ENCODE results near the gene MICALL2.

Gene MICALL2

DNA sequence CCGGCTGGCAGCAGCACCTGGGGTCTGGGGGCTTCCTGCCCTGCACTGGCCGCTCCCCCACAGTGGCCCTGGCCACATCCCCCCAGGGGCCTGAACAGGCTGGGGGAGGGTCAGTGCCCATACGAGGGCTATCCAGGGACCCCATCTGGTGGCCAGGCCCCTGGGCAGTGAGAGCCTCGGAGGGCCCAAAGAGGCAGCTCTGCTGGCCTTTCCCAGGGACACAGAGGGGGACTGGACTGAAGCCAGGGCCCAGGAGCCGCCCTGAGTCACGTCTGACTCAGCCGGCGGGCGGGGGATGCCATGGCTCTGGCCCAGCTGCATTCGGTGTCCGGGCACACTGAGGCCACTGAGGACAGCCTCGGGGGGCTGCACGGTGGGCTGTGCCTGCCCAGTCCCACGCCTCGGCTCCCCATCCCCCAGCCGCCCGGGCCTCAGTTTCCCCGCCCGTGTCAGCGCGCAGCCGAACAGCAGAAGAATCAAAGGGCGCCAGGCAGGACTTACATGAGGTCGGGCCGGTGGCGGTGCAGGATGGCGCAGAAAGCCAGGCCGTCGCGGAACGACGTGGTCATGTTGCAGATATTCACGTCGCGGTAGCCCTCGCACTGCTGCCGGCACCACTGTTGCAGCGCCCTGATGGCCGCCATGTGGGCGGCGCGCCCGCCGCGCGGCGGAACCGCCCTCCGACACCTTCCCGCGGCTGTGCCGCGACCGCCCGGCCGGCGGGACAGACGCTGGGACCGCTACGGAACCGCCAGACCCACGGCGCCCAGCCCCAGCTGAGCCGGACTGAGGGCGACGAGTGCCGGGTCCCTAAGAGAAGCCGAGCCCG, at the start of gene MICALL2:
Gene MICALL2, minus strand, starts transcription at position 788 of the 829 bp plus-strand sequence. Its CDS starts 144 bp downstream, at position 644.
- H3K4me3 ChIP-seq (ENCODE audit: low read depth in 1 of 2, low read length in 2 of 2): peak within 1 kb of the TSS; percentile 66 to 84
- no peaks in the 10 kb centered on the region for H3K27me3 ChIP-seq (ENCODE audit: control insufficient read depth in 1 of 2, insufficient read depth in 2 of 2, low read length in 2 of 2)
- peak within 1 kb of the TSS; percentile 64 for H3K27ac ChIP-seq (ENCODE audit: low read depth, low read length)
- H3K9ac ChIP-seq (ENCODE audit: low read length): peak within 1 kb of the TSS; percentile 65
- peaks cover 43% of the 10 kb centered on the region for H3K4me1 ChIP-seq (ENCODE audit: insufficient read depth, low read length)
- no peaks in the 10 kb centered on the region for H3K9me3 ChIP-seq (ENCODE audit: low read length)
- H3K36me3 ChIP-seq (ENCODE audit: insufficient read depth, low read length): no peaks in the 10 kb centered on the region

- Histone ChIP-seq H3K4me3 (ENCODE audit: low read depth in 1 of 2, low read length in 2 of 2) (no peak overlapping the region), H3K9ac (ENCODE audit: low read length) (no peak overlapping the region), H3K27ac (ENCODE audit: low read depth, low read length) (no peak overlapping the region), H3K27me3 (ENCODE audit: control insufficient read depth in 1 of 2, insufficient read depth in 2 of 2, low read length in 2 of 2) (peaks cover 0 to 8% of the 10 kb centered on the region in 2 donors), H3K9me3 (ENCODE audit: low read length) (no peaks in the 10 kb centered on the region), H3K36me3 (ENCODE audit: insufficient read depth, low read length) (no peaks in the 10 kb centered on the region), H3K4me1 (ENCODE audit: insufficient read depth, low read length) (peaks cover 2% of the 10 kb centered on the region)
Measured at GRCh38 chr7:1508277-1508758, 49.0 kb upstream of the MICALL2 start.

GRCh38 chr7:1505731-1506550, 46.7 kb upstream of the MICALL2 start:
- Histone ChIP-seq H3K4me1 (ENCODE audit: insufficient read depth, low read length) (peaks cover 20% of the 10 kb centered on the region), H3K27ac (ENCODE audit: low read depth, low read length) (no peak overlapping the region), H3K9me3 (ENCODE audit: low read length) (no peaks in the 10 kb centered on the region), H3K9ac (ENCODE audit: low read length) (no peak overlapping the region), H3K36me3 (ENCODE audit: insufficient read depth, low read length) (peaks cover 16% of the 10 kb centered on the region), H3K27me3 (ENCODE audit: control insufficient read depth in 1 of 2, insufficient read depth in 2 of 2, low read length in 2 of 2) (no peaks in the 10 kb centered on the region), H3K4me3 (ENCODE audit: low read depth in 1 of 2, low read length in 2 of 2) (no peak overlapping the region)

- Histone ChIP-seq H3K9ac (ENCODE audit: low read length) (peak within 1 kb of the TSS; percentile 27), H3K4me3 (ENCODE audit: low read depth in 1 of 2, low read length in 2 of 2) (peak within 1 kb of the TSS; percentile 73 to 90), H3K27ac (ENCODE audit: low read depth, low read length) (peak within 1 kb of the TSS; percentile 63), H3K27me3 (ENCODE audit: control insufficient read depth in 1 of 2, insufficient read depth in 2 of 2, low read length in 2 of 2) (no peaks in the 10 kb centered on the region), H3K9me3 (ENCODE audit: low read length) (no peaks in the 10 kb centered on the region), H3K36me3 (ENCODE audit: insufficient read depth, low read length) (peaks cover 30% of the 10 kb centered on the region), H3K4me1 (ENCODE audit: insufficient read depth, low read length) (peaks cover 20% of the 10 kb centered on the region)
Measured at GRCh38 chr7:1503816-1504775, 44.8 kb upstream of the MICALL2 start, which contains the start of gene INTS1. TSS of gene INTS1 (minus strand) at chr7:1504389. CDS start at chr7:1503960, 429 bp downstream.

- Histone ChIP-seq H3K9ac (ENCODE audit: low read length) (peak overlapping the region; percentile 27), H3K36me3 (ENCODE audit: insufficient read depth, low read length) (peaks cover 30% of the 10 kb centered on the region), H3K9me3 (ENCODE audit: low read length) (no peaks in the 10 kb centered on the region), H3K4me3 (ENCODE audit: low read depth in 1 of 2, low read length in 2 of 2) (peak overlapping the region; percentile 73 to 90), H3K27ac (ENCODE audit: low read depth, low read length) (no peak overlapping the region), H3K4me1 (ENCODE audit: insufficient read depth, low read length) (peaks cover 20% of the 10 kb centered on the region), H3K27me3 (ENCODE audit: control insufficient read depth in 1 of 2, insufficient read depth in 2 of 2, low read length in 2 of 2) (no peaks in the 10 kb centered on the region)
Measured at GRCh38 chr7:1503390-1503789, 44.1 kb upstream of the MICALL2 start.

DNA sequence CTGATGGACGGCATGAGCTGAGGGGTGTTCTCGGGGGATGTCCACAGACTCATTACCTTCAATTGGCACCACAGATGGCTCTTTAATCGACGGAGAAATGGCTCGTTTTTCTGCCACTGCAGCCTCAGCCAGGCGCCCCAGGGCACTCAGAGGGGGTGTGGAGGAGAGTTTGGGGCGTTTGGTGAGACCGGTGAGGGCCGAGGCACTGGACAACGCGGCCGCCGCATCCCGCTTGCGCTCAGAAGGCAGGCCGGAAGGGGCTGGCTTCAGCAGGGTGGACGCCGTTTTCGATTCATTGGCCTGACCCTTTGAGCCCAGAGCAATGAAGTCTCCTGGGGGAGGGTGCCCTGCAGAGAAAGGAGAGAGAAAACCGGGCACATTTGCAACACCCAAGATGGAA, 43.6 kb upstream of the MICALL2 start:
- Histone ChIP-seq H3K4me1 (ENCODE audit: insufficient read depth, low read length) (peaks cover 20% of the 10 kb centered on the region), H3K9ac (ENCODE audit: low read length) (peak overlapping the region; percentile 27), H3K4me3 (ENCODE audit: low read depth in 1 of 2, low read length in 2 of 2) (peak overlapping the region in 1 of 2 donors; percentile 90), H3K9me3 (ENCODE audit: low read length) (no peaks in the 10 kb centered on the region), H3K27me3 (ENCODE audit: control insufficient read depth in 1 of 2, insufficient read depth in 2 of 2, low read length in 2 of 2) (no peaks in the 10 kb centered on the region), H3K36me3 (ENCODE audit: insufficient read depth, low read length) (peaks cover 34% of the 10 kb centered on the region), H3K27ac (ENCODE audit: low read depth, low read length) (no peak overlapping the region)

DNA sequence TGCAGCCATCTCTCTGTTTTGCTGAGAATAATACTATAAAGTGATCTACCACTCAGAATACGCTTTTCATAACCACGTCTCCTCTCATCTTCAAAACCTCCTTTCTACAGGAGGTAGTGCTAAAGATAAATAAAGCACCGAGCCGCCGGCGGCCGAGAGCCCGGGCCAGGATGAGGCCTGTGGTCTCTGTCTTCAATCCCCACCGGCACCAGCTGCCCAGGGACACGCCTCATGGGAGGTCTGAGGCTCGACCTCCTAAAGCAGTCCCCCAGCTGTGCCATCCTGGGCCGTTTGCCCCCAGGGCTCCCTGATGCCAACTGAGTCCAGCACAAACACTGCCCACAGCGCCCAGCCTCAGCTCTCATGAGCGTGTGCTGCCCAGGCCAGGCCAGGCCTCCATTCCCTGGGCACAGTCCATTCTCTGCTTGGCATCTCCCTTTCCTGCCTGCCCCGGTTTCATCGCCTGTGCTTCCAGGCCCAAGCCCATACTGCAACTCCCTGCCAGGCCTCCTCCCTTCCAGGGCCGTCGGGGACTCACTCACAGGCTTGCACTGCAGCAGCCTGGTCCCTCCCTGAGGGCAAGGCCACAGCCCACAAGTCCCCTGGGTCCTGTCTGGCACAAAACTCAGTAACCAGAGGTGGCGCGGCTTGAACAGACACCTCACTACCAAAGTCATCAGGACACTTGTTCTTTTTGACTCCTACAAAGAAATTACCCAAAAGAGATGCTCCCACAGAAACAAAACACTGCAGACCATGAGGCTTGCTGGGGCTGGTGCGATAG, 42.4 kb upstream of the MICALL2 start:
- H3K9ac ChIP-seq (ENCODE audit: low read length): no peak overlapping the region
- peaks cover 20% of the 10 kb centered on the region for H3K4me1 ChIP-seq (ENCODE audit: insufficient read depth, low read length)
- H3K36me3 ChIP-seq (ENCODE audit: insufficient read depth, low read length): peaks cover 38% of the 10 kb centered on the region

DNA sequence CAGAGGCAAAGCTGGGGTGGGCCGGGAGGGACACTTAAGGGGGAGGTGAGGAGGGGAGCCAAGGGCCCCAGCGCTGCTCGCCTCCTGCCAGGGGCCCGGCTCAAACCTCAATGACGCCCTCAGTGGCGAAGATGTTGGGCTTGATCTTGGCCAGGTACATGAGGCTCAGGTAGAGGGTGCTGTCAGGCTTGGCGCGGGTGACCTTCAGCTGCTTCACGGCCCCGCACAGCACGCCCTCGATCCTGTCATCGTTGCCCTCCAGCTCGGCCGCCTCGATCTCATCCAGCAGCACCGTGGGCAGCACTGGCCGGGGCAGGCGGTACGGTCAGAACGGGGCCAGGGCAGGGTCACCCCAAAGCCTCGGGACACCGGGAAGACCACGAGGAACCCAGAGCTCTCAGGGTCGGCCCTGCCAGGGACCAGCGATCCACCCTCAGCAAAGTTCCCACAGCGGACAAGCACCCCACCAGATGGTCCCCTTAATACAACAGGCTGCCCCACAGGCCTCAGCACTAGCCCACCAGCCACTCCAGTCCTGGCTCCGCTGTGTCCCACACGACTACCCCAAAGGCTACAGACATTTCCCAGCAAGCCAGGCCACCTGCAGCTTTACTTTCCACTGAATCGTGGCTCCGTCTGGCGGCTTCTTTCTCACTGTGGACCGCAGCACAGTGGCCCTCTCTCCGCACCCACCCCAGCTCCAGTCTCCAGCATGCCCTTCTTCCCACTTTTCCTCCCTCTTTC, 41.0 kb upstream of the MICALL2 start:
- Histone ChIP-seq H3K27me3 (ENCODE audit: control insufficient read depth in 1 of 2, insufficient read depth in 2 of 2, low read length in 2 of 2) (no peaks in the 10 kb centered on the region), H3K36me3 (ENCODE audit: insufficient read depth, low read length) (peaks cover 38% of the 10 kb centered on the region), H3K4me3 (ENCODE audit: low read depth in 1 of 2, low read length in 2 of 2) (no peak overlapping the region), H3K9me3 (ENCODE audit: low read length) (no peaks in the 10 kb centered on the region), H3K4me1 (ENCODE audit: insufficient read depth, low read length) (peaks cover 20% of the 10 kb centered on the region), H3K9ac (ENCODE audit: low read length) (no peak overlapping the region), H3K27ac (ENCODE audit: low read depth, low read length) (no peak overlapping the region)

More for the DNA sequence above, 42.4 kb upstream of the MICALL2 start:
- no peak overlapping the region for H3K27ac ChIP-seq (ENCODE audit: low read depth, low read length)
- no peak overlapping the region for H3K4me3 ChIP-seq (ENCODE audit: low read depth in 1 of 2, low read length in 2 of 2)
- H3K27me3 ChIP-seq (ENCODE audit: control insufficient read depth in 1 of 2, insufficient read depth in 2 of 2, low read length in 2 of 2): no peaks in the 10 kb centered on the region
- H3K9me3 ChIP-seq (ENCODE audit: low read length): no peaks in the 10 kb centered on the region

DNA sequence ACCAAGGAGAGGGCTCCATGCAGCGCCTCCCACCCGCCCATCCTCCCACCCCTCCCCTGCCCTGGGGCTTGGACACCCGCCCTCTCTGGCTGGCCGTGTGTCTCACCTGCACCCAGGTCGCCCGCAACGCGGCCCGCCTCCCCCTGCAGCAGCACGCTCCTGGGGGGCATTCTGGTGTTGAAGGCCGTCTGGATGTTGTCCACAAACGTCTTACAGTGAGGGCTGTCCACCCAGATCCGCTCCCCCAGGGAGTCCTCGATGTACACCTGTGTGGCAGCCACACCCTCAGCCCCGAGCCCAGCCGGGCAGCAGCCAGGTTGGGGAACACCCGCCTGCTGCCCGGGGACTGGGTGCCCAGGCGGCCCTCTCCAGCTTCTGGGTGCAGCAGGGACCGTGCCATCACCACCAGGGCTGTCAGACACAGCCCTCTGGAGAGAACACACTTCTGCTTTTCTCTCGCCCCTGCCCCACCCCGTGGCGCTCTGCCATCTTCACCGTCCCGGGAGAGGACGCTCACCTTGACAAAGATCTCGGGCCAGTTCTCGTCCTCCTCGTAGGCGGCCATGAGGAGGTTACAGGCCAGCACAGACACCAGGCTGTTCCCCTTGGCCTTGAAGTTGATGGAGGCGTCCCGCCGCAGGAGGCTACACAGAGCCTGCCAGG, 40.2 kb upstream of the MICALL2 start:
- H3K27ac ChIP-seq (ENCODE audit: low read depth, low read length): no peak overlapping the region
- H3K27me3 ChIP-seq (ENCODE audit: control insufficient read depth in 1 of 2, insufficient read depth in 2 of 2, low read length in 2 of 2): no peaks in the 10 kb centered on the region
- H3K36me3 ChIP-seq (ENCODE audit: insufficient read depth, low read length): peaks cover 38% of the 10 kb centered on the region
- H3K9ac ChIP-seq (ENCODE audit: low read length): no peak overlapping the region
- H3K4me3 ChIP-seq (ENCODE audit: low read depth in 1 of 2, low read length in 2 of 2): no peak overlapping the region
- no peaks in the 10 kb centered on the region for H3K9me3 ChIP-seq (ENCODE audit: low read length)
- H3K4me1 ChIP-seq (ENCODE audit: insufficient read depth, low read length): peaks cover 20% of the 10 kb centered on the region
